HL-60 (cell line): ENCODE measurements around the gene ITGA2B.

ENCODE experiments used
- DNase-seq, 2 experiments: peaks; one replicate each; pipeline ENCODE4 v3.0.0-alpha.2; 2010 to 2020; ENCODE audit warnings: low read depth in 1 of 2, low spot score in 1 of 2
- H3K27ac ChIP-seq: fragments of 250-450 bp; sonication (Bioruptor Pico); replicated peaks from 2 replicates; pipeline ENCODE4 v1.5.1; 2020; ENCODE audit warnings: mild to moderate bottlenecking, moderate library complexity
- H3K27me3 ChIP-seq: fragments of 250-450 bp; sonication (Bioruptor Pico); 2 replicates; pipeline ENCODE4 v1.5.1; 2021; ENCODE audit warnings: mild to moderate bottlenecking, moderate library complexity; ENCODE audit not compliant: insufficient read depth, poor library complexity, severe bottlenecking
- H3K4me3 ChIP-seq: replicated peaks from 2 replicates; pipeline ENCODE4 v1.5.1; 2011; ENCODE audit warnings: mild to moderate bottlenecking, control low read depth, low read length; ENCODE audit not compliant: insufficient read depth
- CTCF ChIP-seq: IDR thresholded peaks from one replicate; pipeline ENCODE4 v1.5.1; 2011; ENCODE audit warnings: low read length, control low read depth, inconsistent platforms; ENCODE audit not compliant: insufficient read depth
- GABPA ChIP-seq: IDR thresholded peaks from 2 replicates; pipeline ENCODE4 v1.6.1; 2012; ENCODE audit warnings: low read depth
- POLR2AphosphoS5 ChIP-seq: IDR thresholded peaks from 2 replicates; pipeline ENCODE4 v1.6.1; 2012; ENCODE audit warnings: low read depth
- REST ChIP-seq: IDR thresholded peaks from 2 replicates; pipeline ENCODE4 v1.6.1; 2012; ENCODE audit warnings: low read depth; ENCODE audit not compliant: insufficient replicate concordance
- SPI1 ChIP-seq: IDR thresholded peaks from 2 replicates; pipeline ENCODE4 v1.6.1; 2012; ENCODE audit warnings: low read depth, mild to moderate bottlenecking, borderline replicate concordance

The ITGA2B gene

GRCh38 chr17:44324571-44325275 is 64.7 kb downstream of the ITGA2B start, which contains the start of gene SLC25A39:
TSS of gene SLC25A39 (minus strand) at chr17:44324823. CDS start at chr17:44323562, 1,261 bp downstream.
- H3K27ac ChIP-seq: peak within 1 kb of the TSS; percentile 74
- DNase-seq: peak; percentile 91 to 92
- H3K27me3 ChIP-seq: no peaks in the 10 kb centered on the region
- peak within 1 kb of the TSS; percentile 92 for H3K4me3 ChIP-seq
- TF ChIP-seq POLR2AphosphoS5 (peak; percentile 44), REST (peak; percentile 23), GABPA (no peak)

GRCh38 chr17:44324092-44324570 is 65.3 kb downstream of the ITGA2B start:
- Histone ChIP-seq H3K27ac (peak overlapping the region; percentile 74), H3K4me3 (peak overlapping the region; percentile 92), H3K27me3 (no peaks in the 10 kb centered on the region)
- TF ChIP-seq CTCF: no peak
- no peak for TF ChIP-seq GABPA
- no peak for TF ChIP-seq REST
- no peak for TF ChIP-seq SPI1
- no peak for TF ChIP-seq POLR2AphosphoS5
- DNase-seq: no peak

- Histone ChIP-seq H3K4me3 (peak overlapping the region; percentile 92), H3K27ac (no peak overlapping the region; the same call in 1 of the 2 replicates), H3K27me3 (no peaks in the 10 kb centered on the region)
- no peak for DNase-seq
- TF ChIP-seq CTCF (no peak), GABPA (no peak), REST (no peak), POLR2AphosphoS5 (no peak), SPI1 (no peak)
These were observed 65.9 kb downstream of the ITGA2B start for GRCh38 chr17:44323359-44324091.
